Caco-2 (cell line): ENCODE results near the gene PGRMC1. TPM values are rescaled to one million over a fixed set of nuclear protein-coding genes. Genes with fewer than 3 reads are reported as not detected.

Experiments used
- BruUV-seq: library from RNA; stranded (reverse); fragments of 400-500 nt; replicated peaks from 2 replicates; lab custom pipeline; 2021; lab: Mats Ljungman, UMichigan
- CTCF ChIA-PET: fragments of 300-600 bp; sonication (Branson Sonifier 250); formaldehyde crosslinking; loops from one replicate; lab custom pipeline; 2022; ENCODE audit warnings: antibody characterized with exemption; lab: Charles Lee
- POLR2A ChIA-PET: fragments of 300-600 bp; sonication (Branson Sonifier 250); formaldehyde crosslinking; loops from one replicate; lab custom pipeline; 2022; ENCODE audit warnings: antibody characterized with exemption; lab: Charles Lee
- DNase-seq, 2 experiments: peaks; one replicate each; pipeline versions ENCODE4 v3.0.0 to v3.0.0-alpha.2; 2020 to 2022
- H3K27me3 ChIP-seq: replicated peaks from 2 replicates; pipeline ENCODE4 v1.6.0; 2011; ENCODE audit warnings: low read length; ENCODE audit not compliant: control insufficient read depth, insufficient read depth
- H3K36me3 ChIP-seq: 2 replicates; pipeline ENCODE4 v1.5.1; 2011; ENCODE audit warnings: low read length; ENCODE audit not compliant: control insufficient read depth, insufficient read depth
- H3K4me1 ChIP-seq: fragments of 250-450 bp; sonication (Bioruptor Pico); 2 replicates; pipeline ENCODE4 v1.5.1; 2020; ENCODE audit warnings: mild to moderate bottlenecking
- H3K4me3 ChIP-seq: 2 replicates; pipeline ENCODE4 v1.5.1; 2011; ENCODE audit warnings: low read depth, mild to moderate bottlenecking, control low read depth, low read length
- H3K9me3 ChIP-seq: fragments of 250-450 bp; sonication (Bioruptor Pico); 2 replicates; pipeline ENCODE4 v1.5.1; 2020; ENCODE audit warnings: mild to moderate bottlenecking, moderate library complexity
- H3K27ac Mint-ChIP-seq: one replicate; pipeline ENCODE4 v1.8.0; 2022; ENCODE audit warnings: mixed read lengths; ENCODE audit not compliant: unreplicated experiment
- H3K27me3 Mint-ChIP-seq: one replicate; pipeline ENCODE4 v1.8.0; 2022; ENCODE audit warnings: mixed read lengths; ENCODE audit not compliant: insufficient read depth, unreplicated experiment
- H3K36me3 Mint-ChIP-seq: one replicate; pipeline ENCODE4 v1.8.0; 2022; ENCODE audit warnings: mild to moderate bottlenecking, mixed read lengths; ENCODE audit not compliant: insufficient read depth, unreplicated experiment
- H3K4me1 Mint-ChIP-seq: one replicate; pipeline ENCODE4 v1.8.0; 2022; ENCODE audit warnings: low read depth, mixed read lengths; ENCODE audit not compliant: unreplicated experiment
- H3K4me3 Mint-ChIP-seq: one replicate; pipeline ENCODE4 v1.8.0; 2022; ENCODE audit warnings: mild to moderate bottlenecking, moderate library complexity, mixed read lengths; ENCODE audit not compliant: unreplicated experiment
- H3K9me3 Mint-ChIP-seq: one replicate; pipeline ENCODE4 v1.8.0; 2022; ENCODE audit warnings: mixed read lengths; ENCODE audit not compliant: unreplicated experiment
- intact Hi-C: fragments of 100-400 bp; cut with micrococcal nuclease; formaldehyde crosslinking; loops from one replicate; pipeline ENCODE4 v1.10.0; 2022; ENCODE audit not compliant: unreplicated experiment
- total RNA-seq: library from RNA; stranded (reverse); gene quantifications from 2 replicates; pipeline ENCODE4 v1.2.3, GENCODE V29; 2022
- TF ChIP-seq, protein P1 (sequence below), 2 experiments: fragments of 200-600 bp in 1 of 2; IDR thresholded peaks; 1 replicate in 1 of 2; 2 replicates in 1 of 2; pipeline versions ENCODE4 v1.5.1 to v1.8.0; 2011 to 2022; ENCODE audit warnings: antibody characterized with exemption in 1 of 2, control low read depth in 1 of 2, inconsistent platforms in 1 of 2, low read depth in 1 of 2, low read length in 1 of 2, mild to moderate bottlenecking in 1 of 2, moderate library complexity in 1 of 2; ENCODE audit not compliant: insufficient read depth in 1 of 2, severe bottlenecking in 1 of 2, unreplicated experiment in 1 of 2

The PGRMC1 gene
- total RNA-seq, 1 experiment from 2014 or later = 107 TPM

DNA sequence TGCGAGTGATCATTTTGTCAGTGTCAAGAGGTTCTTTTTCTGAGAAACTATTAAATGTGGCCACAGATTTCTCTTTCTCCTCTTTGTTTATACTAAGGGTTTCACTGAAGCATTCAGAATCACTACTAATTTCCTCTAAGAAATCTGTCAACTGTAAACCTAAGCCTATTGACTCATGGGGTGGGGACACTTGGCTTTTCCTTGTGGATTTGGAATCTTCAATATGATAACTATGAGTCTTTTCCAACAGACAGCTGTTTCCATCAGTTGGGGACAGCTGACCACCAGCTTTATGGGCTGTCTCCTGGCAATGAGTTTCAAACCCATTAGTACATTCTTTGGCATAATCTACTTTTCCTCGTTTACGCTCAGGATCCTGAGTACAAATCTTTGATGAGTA, 13.8 kb downstream of the PGRMC1 start:
- Histone ChIP-seq H3K4me3 (no peak overlapping the region), H3K9me3 (no peaks in the 10 kb centered on the region), H3K27me3 (no peaks in the 10 kb centered on the region), H3K4me1 (no peaks in the 10 kb centered on the region), H3K36me3 (no peaks in the 10 kb centered on the region)
- Mint-ChIP-seq H3K9me3 (no peaks in the 10 kb centered on the region), H3K27ac (no peak overlapping the region), H3K36me3 (peaks cover 10% of the 10 kb centered on the region), H3K4me1 (no peaks in the 10 kb centered on the region), H3K4me3 (no peak overlapping the region), H3K27me3 (peaks cover 3% of the 10 kb centered on the region)
- intact Hi-C loops = no loop called here
- ChIA-PET POLR2A (no interaction called here), CTCF (no interaction called here)
- TF ChIP-seq, protein P1, sequence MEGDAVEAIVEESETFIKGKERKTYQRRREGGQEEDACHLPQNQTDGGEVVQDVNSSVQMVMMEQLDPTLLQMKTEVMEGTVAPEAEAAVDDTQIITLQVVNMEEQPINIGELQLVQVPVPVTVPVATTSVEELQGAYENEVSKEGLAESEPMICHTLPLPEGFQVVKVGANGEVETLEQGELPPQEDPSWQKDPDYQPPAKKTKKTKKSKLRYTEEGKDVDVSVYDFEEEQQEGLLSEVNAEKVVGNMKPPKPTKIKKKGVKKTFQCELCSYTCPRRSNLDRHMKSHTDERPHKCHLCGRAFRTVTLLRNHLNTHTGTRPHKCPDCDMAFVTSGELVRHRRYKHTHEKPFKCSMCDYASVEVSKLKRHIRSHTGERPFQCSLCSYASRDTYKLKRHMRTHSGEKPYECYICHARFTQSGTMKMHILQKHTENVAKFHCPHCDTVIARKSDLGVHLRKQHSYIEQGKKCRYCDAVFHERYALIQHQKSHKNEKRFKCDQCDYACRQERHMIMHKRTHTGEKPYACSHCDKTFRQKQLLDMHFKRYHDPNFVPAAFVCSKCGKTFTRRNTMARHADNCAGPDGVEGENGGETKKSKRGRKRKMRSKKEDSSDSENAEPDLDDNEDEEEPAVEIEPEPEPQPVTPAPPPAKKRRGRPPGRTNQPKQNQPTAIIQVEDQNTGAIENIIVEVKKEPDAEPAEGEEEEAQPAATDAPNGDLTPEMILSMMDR (IDR thresholded peaks at IDR 0.05; ENCODE audit: insufficient read depth in 1 of 2, low read depth in 1 of 2, low read length in 1 of 2, severe bottlenecking in 1 of 2, unreplicated experiment in 1 of 2) = no peak
- DNase-seq = no peak
- BruUV-seq = no TSS peak

DNA sequence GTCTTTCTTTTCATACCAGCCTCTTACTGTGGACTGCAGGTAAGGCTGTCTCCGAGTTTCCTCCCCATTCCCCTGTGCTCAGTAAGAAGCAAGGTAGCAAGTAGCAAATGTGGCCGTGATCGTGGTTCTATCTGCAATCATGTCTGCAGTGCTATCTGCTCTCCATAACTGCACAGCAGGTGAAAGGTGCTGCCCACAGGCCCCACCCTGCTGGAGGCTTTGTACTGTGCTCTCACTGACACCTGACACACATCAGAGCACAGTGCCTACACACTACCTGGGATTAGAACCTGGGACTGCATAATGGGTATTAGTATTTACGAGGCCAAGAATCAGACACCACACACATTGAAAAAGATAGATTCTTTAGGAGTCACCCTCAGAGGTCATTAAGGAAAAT, 15.3 kb downstream of the PGRMC1 start:
- no peak overlapping the region for H3K4me3 ChIP-seq
- intact Hi-C loops = no loop called here
- ChIA-PET CTCF (interaction anchor here (0.5 kb wide), 1 partner anchor 29 kb away, joined by 3 read pairs; no protein-coding TSS in a partner anchor), POLR2A (no interaction called here)
- TF ChIP-seq, protein P1 (IDR thresholded peaks at IDR 0.05; ENCODE audit: insufficient read depth in 1 of 2, low read depth in 1 of 2, low read length in 1 of 2, severe bottlenecking in 1 of 2, unreplicated experiment in 1 of 2) = no peak
- DNase-seq = no peak
- H3K4me1 ChIP-seq = no peaks in the 10 kb centered on the region
- Mint-ChIP-seq H3K4me3 (no peak overlapping the region), H3K36me3 (peaks cover 6% of the 10 kb centered on the region), H3K4me1 (no peaks in the 10 kb centered on the region), H3K9me3 (no peaks in the 10 kb centered on the region), H3K27me3 (peaks cover 3% of the 10 kb centered on the region), H3K27ac (no peak overlapping the region)
- no TSS peak for BruUV-seq
- H3K36me3 ChIP-seq = no peaks in the 10 kb centered on the region
- no peaks in the 10 kb centered on the region for H3K27me3 ChIP-seq
- no peaks in the 10 kb centered on the region for H3K9me3 ChIP-seq

DNA sequence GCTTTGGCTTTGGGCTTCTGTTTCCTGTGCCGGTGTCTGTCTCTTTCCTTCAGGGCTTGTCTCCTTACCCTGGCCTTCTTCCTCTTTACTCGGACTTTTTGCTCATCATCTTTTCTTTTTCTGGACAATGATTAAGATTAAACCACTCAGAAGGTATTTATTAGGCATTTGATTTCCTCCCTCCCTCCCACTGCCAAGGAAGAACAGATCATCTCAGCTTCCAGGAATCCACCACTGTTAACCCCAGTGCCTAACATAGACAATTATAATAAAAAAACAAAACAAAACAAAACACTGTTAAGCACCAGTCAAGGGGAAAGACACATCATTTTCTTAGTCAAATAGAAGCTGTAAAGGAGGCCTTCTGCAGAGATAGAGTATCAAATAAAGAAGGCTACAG, 16.6 kb downstream of the PGRMC1 start:
- ChIA-PET POLR2A (no interaction called here), CTCF (no interaction called here)
- intact Hi-C loops = no loop called here
- Histone ChIP-seq H3K36me3 (no peaks in the 10 kb centered on the region), H3K4me3 (no peak overlapping the region), H3K4me1 (no peaks in the 10 kb centered on the region), H3K9me3 (no peaks in the 10 kb centered on the region), H3K27me3 (no peaks in the 10 kb centered on the region)
- Mint-ChIP-seq H3K4me1 (no peaks in the 10 kb centered on the region), H3K9me3 (no peaks in the 10 kb centered on the region), H3K27ac (no peak overlapping the region), H3K27me3 (peaks cover 3% of the 10 kb centered on the region), H3K4me3 (no peak overlapping the region), H3K36me3 (peaks cover 6% of the 10 kb centered on the region)
- TF ChIP-seq, protein P1 (IDR thresholded peaks at IDR 0.05; ENCODE audit: insufficient read depth in 1 of 2, low read depth in 1 of 2, low read length in 1 of 2, severe bottlenecking in 1 of 2, unreplicated experiment in 1 of 2) = no peak
- DNase-seq = no peak
- no TSS peak for BruUV-seq
